ENCODE measurements around the gene TMEM30B.

The TMEM30B gene

DNA sequence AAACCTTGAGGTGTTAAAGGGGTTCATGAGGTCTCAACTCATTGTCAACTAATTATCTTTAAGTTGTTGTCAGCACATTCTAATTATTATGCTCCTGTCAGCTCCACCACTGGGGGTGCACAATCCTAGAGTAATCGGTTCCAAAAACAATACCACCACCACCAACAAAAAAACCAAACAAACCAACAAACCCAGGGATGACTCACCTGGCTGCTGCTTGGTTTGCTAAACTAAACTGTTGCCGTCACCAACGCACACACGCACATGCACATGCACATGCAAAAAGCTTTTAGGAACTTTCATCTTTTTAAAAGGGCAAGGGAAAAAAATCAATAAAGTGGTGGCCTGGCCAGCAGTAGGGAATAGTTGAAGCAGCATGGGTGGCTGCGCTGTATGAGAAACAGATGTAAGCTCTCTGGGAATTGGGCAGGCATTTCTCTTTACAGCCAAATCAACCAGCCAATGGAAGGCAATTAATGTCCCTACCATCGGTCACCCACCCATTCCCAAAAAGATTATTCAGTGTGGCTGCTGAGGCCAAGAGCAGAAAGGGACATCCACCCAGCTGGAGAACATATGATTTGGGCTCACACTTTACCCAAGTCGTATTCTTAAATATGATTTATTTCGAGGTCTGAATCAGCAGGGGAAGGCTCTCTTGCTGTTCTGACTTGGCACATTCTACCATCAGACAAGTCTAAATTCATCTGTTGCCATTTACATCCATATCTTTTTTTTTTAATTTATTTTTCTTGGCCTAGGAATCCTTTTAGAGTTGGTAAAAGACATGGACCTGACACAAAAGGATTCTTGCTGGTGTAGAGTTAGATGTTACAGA, 20.0 kb downstream of the TMEM30B start:
- Histone ChIP-seq H3K9me3 (ENCODE audit: control insufficient read depth, insufficient read depth, low read depth, low read length) (no peaks in the 10 kb centered on the region), H3K27ac (ENCODE audit: extremely low read depth, low read depth, low read length) (no peak overlapping the region; the same call in 1 of the 2 replicates), H3K4me3 (ENCODE audit: low read depth, low read length) (no peak overlapping the region), H3K4me1 (ENCODE audit: control insufficient read depth, insufficient read depth, low read length) (peaks cover 33% of the 10 kb centered on the region), H3K36me3 (ENCODE audit: control insufficient read depth in 2 of 2, insufficient read depth in 1 of 2, low read length in 2 of 2) (no peaks in the 10 kb centered on the region)
- ChIA-PET CTCF (interaction anchor here (0.9 to 1.5 kb wide), 4 partner anchors 8 to 26 kb away, joined by 3 to 6 read pairs (median 4); no protein-coding TSS in a partner anchor), POLR2A (no interaction called here)
- TF ChIP-seq ZNF292 (tag by site-specific recombination; IDR thresholded peaks at IDR 0.05; ENCODE audit: borderline replicate concordance, low read depth) (no peak), ATF2 (tag by site-specific recombination; IDR thresholded peaks at IDR 0.05; ENCODE audit: low read depth) (peak; percentile 50; the same call in 1 of the 2 replicates), KLF7 (tag by site-specific recombination; IDR thresholded peaks at IDR 0.05; ENCODE audit: borderline replicate concordance) (no peak), INSM2 (tag by site-specific recombination; IDR thresholded peaks at IDR 0.05) (peak; percentile 87; the same call in 1 of the 2 replicates), SALL2 (tag by site-specific recombination; IDR thresholded peaks at IDR 0.05; ENCODE audit: borderline replicate concordance) (no peak), ZBTB7A (tag by site-specific recombination; IDR thresholded peaks at IDR 0.05; ENCODE audit: low read depth) (no peak), ZSCAN23 (tag by site-specific recombination; IDR thresholded peaks at IDR 0.05) (peak; percentile 19; the same call in 1 of the 2 replicates), REST (tag by site-specific recombination; IDR thresholded peaks at IDR 0.05) (no peak), ZNF585B (tag by site-specific recombination; IDR thresholded peaks at IDR 0.05) (no peak), ZNF2 (tag by site-specific recombination; IDR thresholded peaks at IDR 0.05) (no peak), ZNF202 (tag by site-specific recombination; IDR thresholded peaks at IDR 0.05; ENCODE audit: borderline replicate concordance) (no peak), ZNF366 (tag by site-specific recombination; conservative IDR thresholded peaks at IDR 0.05) (peak; percentile 83), ZNF621 (tag by site-specific recombination; IDR thresholded peaks at IDR 0.05) (no peak), SP2 (tag by site-specific recombination; IDR thresholded peaks at IDR 0.05) (no peak), ZNF692 (tag by site-specific recombination; IDR thresholded peaks at IDR 0.05) (peak; percentile 99)
- TF ChIP-seq, protein P1, sequence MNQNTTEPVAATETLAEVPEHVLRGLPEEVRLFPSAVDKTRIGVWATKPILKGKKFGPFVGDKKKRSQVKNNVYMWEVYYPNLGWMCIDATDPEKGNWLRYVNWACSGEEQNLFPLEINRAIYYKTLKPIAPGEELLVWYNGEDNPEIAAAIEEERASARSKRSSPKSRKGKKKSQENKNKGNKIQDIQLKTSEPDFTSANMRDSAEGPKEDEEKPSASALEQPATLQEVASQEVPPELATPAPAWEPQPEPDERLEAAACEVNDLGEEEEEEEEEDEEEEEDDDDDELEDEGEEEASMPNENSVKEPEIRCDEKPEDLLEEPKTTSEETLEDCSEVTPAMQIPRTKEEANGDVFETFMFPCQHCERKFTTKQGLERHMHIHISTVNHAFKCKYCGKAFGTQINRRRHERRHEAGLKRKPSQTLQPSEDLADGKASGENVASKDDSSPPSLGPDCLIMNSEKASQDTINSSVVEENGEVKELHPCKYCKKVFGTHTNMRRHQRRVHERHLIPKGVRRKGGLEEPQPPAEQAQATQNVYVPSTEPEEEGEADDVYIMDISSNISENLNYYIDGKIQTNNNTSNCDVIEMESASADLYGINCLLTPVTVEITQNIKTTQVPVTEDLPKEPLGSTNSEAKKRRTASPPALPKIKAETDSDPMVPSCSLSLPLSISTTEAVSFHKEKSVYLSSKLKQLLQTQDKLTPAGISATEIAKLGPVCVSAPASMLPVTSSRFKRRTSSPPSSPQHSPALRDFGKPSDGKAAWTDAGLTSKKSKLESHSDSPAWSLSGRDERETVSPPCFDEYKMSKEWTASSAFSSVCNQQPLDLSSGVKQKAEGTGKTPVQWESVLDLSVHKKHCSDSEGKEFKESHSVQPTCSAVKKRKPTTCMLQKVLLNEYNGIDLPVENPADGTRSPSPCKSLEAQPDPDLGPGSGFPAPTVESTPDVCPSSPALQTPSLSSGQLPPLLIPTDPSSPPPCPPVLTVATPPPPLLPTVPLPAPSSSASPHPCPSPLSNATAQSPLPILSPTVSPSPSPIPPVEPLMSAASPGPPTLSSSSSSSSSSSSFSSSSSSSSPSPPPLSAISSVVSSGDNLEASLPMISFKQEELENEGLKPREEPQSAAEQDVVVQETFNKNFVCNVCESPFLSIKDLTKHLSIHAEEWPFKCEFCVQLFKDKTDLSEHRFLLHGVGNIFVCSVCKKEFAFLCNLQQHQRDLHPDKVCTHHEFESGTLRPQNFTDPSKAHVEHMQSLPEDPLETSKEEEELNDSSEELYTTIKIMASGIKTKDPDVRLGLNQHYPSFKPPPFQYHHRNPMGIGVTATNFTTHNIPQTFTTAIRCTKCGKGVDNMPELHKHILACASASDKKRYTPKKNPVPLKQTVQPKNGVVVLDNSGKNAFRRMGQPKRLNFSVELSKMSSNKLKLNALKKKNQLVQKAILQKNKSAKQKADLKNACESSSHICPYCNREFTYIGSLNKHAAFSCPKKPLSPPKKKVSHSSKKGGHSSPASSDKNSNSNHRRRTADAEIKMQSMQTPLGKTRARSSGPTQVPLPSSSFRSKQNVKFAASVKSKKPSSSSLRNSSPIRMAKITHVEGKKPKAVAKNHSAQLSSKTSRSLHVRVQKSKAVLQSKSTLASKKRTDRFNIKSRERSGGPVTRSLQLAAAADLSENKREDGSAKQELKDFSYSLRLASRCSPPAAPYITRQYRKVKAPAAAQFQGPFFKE (tag by site-specific recombination; IDR thresholded peaks at IDR 0.05; ENCODE audit: borderline replicate concordance): no peak
- TF ChIP-seq, protein P2, sequence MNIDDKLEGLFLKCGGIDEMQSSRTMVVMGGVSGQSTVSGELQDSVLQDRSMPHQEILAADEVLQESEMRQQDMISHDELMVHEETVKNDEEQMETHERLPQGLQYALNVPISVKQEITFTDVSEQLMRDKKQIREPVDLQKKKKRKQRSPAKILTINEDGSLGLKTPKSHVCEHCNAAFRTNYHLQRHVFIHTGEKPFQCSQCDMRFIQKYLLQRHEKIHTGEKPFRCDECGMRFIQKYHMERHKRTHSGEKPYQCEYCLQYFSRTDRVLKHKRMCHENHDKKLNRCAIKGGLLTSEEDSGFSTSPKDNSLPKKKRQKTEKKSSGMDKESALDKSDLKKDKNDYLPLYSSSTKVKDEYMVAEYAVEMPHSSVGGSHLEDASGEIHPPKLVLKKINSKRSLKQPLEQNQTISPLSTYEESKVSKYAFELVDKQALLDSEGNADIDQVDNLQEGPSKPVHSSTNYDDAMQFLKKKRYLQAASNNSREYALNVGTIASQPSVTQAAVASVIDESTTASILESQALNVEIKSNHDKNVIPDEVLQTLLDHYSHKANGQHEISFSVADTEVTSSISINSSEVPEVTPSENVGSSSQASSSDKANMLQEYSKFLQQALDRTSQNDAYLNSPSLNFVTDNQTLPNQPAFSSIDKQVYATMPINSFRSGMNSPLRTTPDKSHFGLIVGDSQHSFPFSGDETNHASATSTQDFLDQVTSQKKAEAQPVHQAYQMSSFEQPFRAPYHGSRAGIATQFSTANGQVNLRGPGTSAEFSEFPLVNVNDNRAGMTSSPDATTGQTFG (tag by site-specific recombination; IDR thresholded peaks at IDR 0.05; ENCODE audit: borderline replicate concordance): 0 out of 2 replicates have a peak, but pooled peaks have one; percentile 42
